Fibroblast of pulmonary artery (primary cell): ENCODE results near the gene AWAT1.

ENCODE experiments used
- DNase-seq: peaks from one replicate; pipeline ENCODE4 v3.0.0-alpha.2; 2010; ENCODE audit warnings: low read depth
- H3K4me3 ChIP-seq: replicated peaks from 2 replicates; pipeline ENCODE4 v1.5.1; 2011; ENCODE audit warnings: low read depth, mild to moderate bottlenecking, control low read depth, low read length, moderate library complexity
- CTCF ChIP-seq: IDR thresholded peaks from 2 replicates; pipeline ENCODE4 v1.5.1; 2011; ENCODE audit warnings: mild to moderate bottlenecking, control low read depth, low read length, inconsistent platforms; ENCODE audit errors: missing control alignments

AWAT1 gene

GRCh38 chrX:70252491-70252890, 18.0 kb downstream of the AWAT1 start:
- no peak for TF ChIP-seq CTCF
- no peak for DNase-seq
- no peak overlapping the region for H3K4me3 ChIP-seq

GRCh38 chrX:70253377-70254062, 19.1 kb downstream of the AWAT1 start:
- no peak overlapping the region for H3K4me3 ChIP-seq
- no peak for TF ChIP-seq CTCF
- no peak for DNase-seq

DNA sequence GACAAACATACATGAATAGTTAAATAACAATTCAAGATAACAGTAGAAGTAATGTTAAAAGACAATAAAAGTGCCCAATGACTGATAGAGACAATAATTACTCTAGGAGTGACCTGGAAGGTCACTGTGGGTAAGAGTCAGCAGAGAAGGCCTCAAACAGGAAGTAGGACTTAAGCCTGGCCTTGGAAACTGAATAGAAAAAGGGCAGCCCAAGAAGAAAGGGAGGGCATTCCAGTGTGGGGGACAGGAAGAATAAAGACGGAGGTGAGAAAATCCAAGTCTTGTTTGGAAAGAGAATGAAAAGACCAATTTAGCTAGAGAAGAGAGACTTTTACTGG, 19.6 kb downstream of the AWAT1 start:
- no peak overlapping the region for H3K4me3 ChIP-seq
- TF ChIP-seq CTCF = no peak
- no peak for DNase-seq

GRCh38 chrX:70254909-70255308, 20.5 kb downstream of the AWAT1 start:
- H3K4me3 ChIP-seq = no peak overlapping the region
- DNase-seq = no peak
- TF ChIP-seq CTCF = no peak

GRCh38 chrX:70255452-70255851, 21.0 kb downstream of the AWAT1 start:
- no peak for TF ChIP-seq CTCF
- H3K4me3 ChIP-seq = no peak overlapping the region
- DNase-seq = no peak

DNA sequence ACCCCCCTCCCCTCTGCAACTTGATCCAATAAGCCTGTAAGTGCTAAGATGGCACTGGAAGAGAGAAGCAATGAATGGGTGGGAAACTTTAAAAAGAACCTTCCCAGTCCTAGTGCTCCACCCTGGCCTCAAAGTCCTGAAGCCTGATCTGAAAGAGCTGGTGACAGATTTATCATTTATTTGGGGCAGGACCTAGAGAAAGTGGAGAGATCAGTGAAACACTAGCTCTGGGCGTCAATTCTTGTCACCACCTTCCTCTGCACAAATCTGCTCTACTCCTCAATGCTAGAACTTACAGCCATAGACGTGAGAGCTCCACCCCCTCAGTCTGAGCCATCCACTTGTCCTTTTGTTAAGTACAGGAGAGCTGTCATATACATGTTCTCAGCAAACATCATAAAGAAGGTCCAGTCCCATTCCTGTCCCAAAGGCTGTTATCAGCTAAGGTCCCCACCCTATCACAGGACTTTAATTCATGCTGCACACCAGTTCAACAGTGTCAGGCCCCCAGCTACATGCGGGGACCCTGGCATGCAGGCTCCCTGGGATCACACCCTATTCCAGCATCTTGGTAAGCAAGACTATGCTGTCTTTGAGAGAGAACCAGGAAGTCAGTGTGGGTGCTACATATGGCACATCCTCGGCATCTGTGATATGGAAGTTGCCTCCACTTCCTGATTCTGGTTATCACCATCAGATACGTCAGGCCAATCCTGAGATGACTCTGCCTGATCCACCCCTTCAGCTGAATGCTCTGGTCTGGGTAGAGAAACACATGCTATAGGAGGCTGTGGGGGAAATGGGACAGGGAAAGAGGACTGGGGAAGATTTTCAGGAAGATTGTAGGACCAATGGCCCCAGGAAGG, 23.2 kb downstream of the AWAT1 start:
- H3K4me3 ChIP-seq = no peak overlapping the region
- DNase-seq = no peak
- TF ChIP-seq CTCF = no peak
